Vagina (tissue), 2 donors: Measurements from ENCODE around the gene MMADHC.

Experiments used
- POLR2AphosphoS5 ChIP-seq, 2 donors: sonication (generic); formaldehyde crosslinking; IDR thresholded peaks; one replicate each; pipeline ENCODE4 v1.9.0; 2017; ENCODE audit warnings: antibody characterized with exemption in 2 of 2, mild to moderate bottlenecking in 2 of 2, low read depth in 1 of 2; ENCODE audit not compliant: insufficient read depth in 1 of 2
- TF ChIP-seq, protein P1 (sequence below), 3 experiments: fragments of 450-650 bp in 2 of 3; fragments of 200-600 bp in 1 of 3; sonication (generic) in 1 of 3; IDR thresholded peaks; one replicate each; pipeline ENCODE4 v1.5.1; 2017 to 2019; ENCODE audit warnings: antibody characterized with exemption in 3 of 3, mild to moderate bottlenecking in 2 of 3, moderate library complexity in 2 of 3

DNA sequence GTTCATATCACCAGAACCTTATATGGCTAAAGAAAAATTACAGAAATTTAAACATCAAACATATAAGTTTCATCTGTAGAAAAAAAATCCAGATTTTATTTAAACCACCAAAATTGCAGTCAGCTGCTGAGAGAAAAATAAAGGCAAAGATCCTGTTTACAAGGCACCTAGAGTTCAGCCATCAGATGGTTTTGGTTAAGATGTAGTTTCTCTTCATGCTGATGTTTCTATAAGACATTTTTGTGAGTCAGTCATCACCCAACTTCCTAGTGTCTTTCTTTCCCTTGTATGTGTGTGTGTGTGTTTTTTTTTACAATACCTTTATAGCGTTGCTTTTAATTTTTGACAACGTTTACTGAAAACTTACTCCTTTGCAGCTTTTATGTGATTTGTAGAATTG, 26.1 kb upstream of the MMADHC start:
- TF ChIP-seq, protein P1, sequence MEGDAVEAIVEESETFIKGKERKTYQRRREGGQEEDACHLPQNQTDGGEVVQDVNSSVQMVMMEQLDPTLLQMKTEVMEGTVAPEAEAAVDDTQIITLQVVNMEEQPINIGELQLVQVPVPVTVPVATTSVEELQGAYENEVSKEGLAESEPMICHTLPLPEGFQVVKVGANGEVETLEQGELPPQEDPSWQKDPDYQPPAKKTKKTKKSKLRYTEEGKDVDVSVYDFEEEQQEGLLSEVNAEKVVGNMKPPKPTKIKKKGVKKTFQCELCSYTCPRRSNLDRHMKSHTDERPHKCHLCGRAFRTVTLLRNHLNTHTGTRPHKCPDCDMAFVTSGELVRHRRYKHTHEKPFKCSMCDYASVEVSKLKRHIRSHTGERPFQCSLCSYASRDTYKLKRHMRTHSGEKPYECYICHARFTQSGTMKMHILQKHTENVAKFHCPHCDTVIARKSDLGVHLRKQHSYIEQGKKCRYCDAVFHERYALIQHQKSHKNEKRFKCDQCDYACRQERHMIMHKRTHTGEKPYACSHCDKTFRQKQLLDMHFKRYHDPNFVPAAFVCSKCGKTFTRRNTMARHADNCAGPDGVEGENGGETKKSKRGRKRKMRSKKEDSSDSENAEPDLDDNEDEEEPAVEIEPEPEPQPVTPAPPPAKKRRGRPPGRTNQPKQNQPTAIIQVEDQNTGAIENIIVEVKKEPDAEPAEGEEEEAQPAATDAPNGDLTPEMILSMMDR (IDR thresholded peaks at IDR 0.05), result no peak
- TF ChIP-seq POLR2AphosphoS5 (IDR thresholded peaks at IDR 0.05; ENCODE audit: insufficient read depth in 1 of 2, low read depth in 1 of 2), result no peak
